Body of pancreas (tissue), 4 donors: ENCODE results near the gene PPAT. TPM values are rescaled to one million over a fixed set of nuclear protein-coding genes. Genes with fewer than 3 reads are reported as not detected.

Experiments
- ATAC-seq: fragments of 150-250 bp; one replicate; pipeline ENCODE4 v1.9.1; 2016
- DNase-seq, 4 donors: peaks; one replicate each; pipeline ENCODE4 v3.0.0-alpha.2; 2019
- H3K27ac ChIP-seq, 4 donors: fragments of 200-600 bp; sonication (generic); 1 replicate in 3 of 4; 2 replicates in 1 of 4; pipeline versions ENCODE4 v1.5.1 to v1.6.1; 2016 to 2019; ENCODE audit warnings: mild to moderate bottlenecking in 1 of 4, mixed read lengths in 1 of 4, moderate library complexity in 1 of 4
- H3K27me3 ChIP-seq, 2 donors: fragments of 200-600 bp; sonication (generic); one replicate each; pipeline ENCODE4 v1.6.0; 2016; ENCODE audit warnings: mild to moderate bottlenecking in 1 of 2
- H3K36me3 ChIP-seq, 2 donors: fragments of 200-600 bp; sonication (generic); replicated peaks in 1 of 2; 2 replicates each; pipeline ENCODE4 v1.5.1; 2016; ENCODE audit warnings: low read depth in 2 of 2; ENCODE audit not compliant: insufficient read depth in 1 of 2
- H3K4me1 ChIP-seq: fragments of 200-600 bp; sonication (generic); one replicate; pipeline ENCODE4 v1.6.0; 2016
- H3K4me3 ChIP-seq, 2 donors: fragments of 200-600 bp; sonication (generic); 1 replicate in 1 of 2; 2 replicates in 1 of 2; pipeline ENCODE4 v1.5.1; 2016 to 2019
- H3K9me3 ChIP-seq, 3 donors: fragments of 200-600 bp; sonication (generic); 1 replicate in 2 of 3; 2 replicates in 1 of 3; pipeline ENCODE4 v1.5.1; 2016
- POLR2A ChIP-seq, 3 donors: fragments of 450-650 bp; IDR thresholded peaks; one replicate each; pipeline ENCODE4 v1.6.1; 2016; ENCODE audit warnings: antibody characterized with exemption in 3 of 3, mild to moderate bottlenecking in 2 of 3
- WGBS, 2 donors: methylation state at CpG; one replicate each; pipeline ENCODE4 v1.1.5; 2017; 5-methylcytosine and 5-hydroxymethylcytosine counted together
- intact Hi-C: fragments of 100-400 bp; cut with DNase I; formaldehyde crosslinking; loops from one replicate; pipeline ENCODE4 v1.15.1; 2023
- total RNA-seq, 2 donors: library from RNA; depleted of rRNA; stranded (reverse); fragments of >200 nt; gene quantifications; one replicate each; pipeline ENCODE4 v1.1.0, GENCODE V29; 2016
- TF ChIP-seq, protein P1 (sequence below), 7 experiments: fragments of 450-650 bp in 4 of 7; fragments of 200-600 bp in 3 of 7; sonication (generic) in 3 of 7; IDR thresholded peaks; one replicate each; pipeline ENCODE4 v1.5.1; 2016 to 2019; ENCODE audit warnings: antibody characterized with exemption in 7 of 7

PPAT gene
- total RNA-seq, 2 donors from 2014 or later, result 3.3 to 4.9 TPM

DNA sequence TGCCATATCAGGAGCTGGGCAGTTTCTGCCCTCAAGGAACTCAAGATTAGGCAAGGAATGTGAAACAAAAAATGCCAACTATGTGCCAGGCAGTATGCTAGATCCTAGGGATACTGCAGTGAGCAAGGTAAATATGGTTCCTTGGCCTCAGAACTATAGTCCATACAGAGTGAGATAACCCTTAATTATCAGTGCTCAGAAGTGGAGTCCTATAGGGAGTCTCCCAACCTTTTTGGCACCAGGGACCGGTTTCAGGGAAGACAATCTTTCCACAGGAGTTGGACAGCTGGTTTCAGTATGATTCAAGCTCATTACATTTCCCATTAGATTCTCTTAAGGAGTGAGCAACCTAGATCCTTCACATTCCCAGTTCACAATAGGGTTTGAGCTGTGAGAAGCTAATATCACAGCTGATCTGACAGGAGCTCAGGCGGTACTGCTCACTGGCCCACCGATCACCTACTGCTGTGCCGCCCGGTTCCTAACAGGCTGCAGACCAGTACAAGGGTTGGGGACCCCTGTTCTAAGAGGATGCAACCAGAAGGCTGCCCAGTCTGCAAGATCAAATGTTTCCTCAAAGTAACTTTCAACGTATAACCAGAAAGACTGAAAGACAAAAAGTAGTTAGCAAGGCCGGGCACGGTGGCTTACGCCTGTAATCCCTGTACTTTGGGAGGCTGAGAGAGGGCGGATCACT is 30.3 kb upstream of the PPAT start:
- H3K36me3 ChIP-seq, result no peaks in the 10 kb centered on the region
- intact Hi-C loops, result no loop called here
- DNase-seq, result no peak
- H3K4me3 ChIP-seq, result no peak overlapping the region
- TF ChIP-seq, protein P1, sequence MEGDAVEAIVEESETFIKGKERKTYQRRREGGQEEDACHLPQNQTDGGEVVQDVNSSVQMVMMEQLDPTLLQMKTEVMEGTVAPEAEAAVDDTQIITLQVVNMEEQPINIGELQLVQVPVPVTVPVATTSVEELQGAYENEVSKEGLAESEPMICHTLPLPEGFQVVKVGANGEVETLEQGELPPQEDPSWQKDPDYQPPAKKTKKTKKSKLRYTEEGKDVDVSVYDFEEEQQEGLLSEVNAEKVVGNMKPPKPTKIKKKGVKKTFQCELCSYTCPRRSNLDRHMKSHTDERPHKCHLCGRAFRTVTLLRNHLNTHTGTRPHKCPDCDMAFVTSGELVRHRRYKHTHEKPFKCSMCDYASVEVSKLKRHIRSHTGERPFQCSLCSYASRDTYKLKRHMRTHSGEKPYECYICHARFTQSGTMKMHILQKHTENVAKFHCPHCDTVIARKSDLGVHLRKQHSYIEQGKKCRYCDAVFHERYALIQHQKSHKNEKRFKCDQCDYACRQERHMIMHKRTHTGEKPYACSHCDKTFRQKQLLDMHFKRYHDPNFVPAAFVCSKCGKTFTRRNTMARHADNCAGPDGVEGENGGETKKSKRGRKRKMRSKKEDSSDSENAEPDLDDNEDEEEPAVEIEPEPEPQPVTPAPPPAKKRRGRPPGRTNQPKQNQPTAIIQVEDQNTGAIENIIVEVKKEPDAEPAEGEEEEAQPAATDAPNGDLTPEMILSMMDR (IDR thresholded peaks at IDR 0.05), result no peak
- no peak for TF ChIP-seq POLR2A (IDR thresholded peaks at IDR 0.05)
- no peak for ATAC-seq
- H3K27me3 ChIP-seq, result no peaks in the 10 kb centered on the region
- peaks cover 33% of the 10 kb centered on the region for H3K4me1 ChIP-seq
- 53 to 61% methylated on average over 9 to 10 of the region's 10 CpGs for WGBS, 2 donors
- no peaks in the 10 kb centered on the region for H3K9me3 ChIP-seq
- no peak overlapping the region for H3K27ac ChIP-seq

- no peak overlapping the region for H3K27ac ChIP-seq
- peaks cover 30% of the 10 kb centered on the region for H3K4me1 ChIP-seq
- TF ChIP-seq, protein P1 (IDR thresholded peaks at IDR 0.05), result no peak
- no peak for TF ChIP-seq POLR2A (IDR thresholded peaks at IDR 0.05)
- no peaks in the 10 kb centered on the region for H3K27me3 ChIP-seq
- H3K36me3 ChIP-seq, result peaks cover 0 to 2% of the 10 kb centered on the region in 2 donors
- intact Hi-C loops, result no loop called here
- no peak for DNase-seq
- H3K4me3 ChIP-seq, result no peak overlapping the region
- ATAC-seq, result no peak
- WGBS, 2 donors, result 50 to 61% methylated on average over 3 of the region's 3 CpGs
- H3K9me3 ChIP-seq, result no peaks in the 10 kb centered on the region
Observed at GRCh38 chr4:56464581-56464980, 29.2 kb upstream of the PPAT start.

DNA sequence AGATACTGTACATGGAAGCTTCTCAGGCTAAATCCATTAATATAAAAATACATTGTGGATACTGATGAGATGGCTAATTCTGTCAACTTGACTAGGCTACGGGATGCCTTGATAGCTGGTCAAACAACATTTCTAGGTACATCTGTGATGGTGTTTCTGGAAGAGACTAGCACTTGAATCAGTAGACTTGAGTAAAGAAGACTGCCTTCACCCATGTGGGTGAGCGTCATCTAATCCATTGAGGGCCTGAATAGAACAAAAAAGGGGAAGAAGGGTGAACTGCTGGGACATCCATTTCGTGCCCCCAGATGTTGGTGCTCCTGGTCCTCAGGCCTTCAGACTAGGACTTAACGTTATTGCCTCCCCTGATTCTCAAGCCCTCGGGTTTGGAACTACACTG is 28.3 kb upstream of the PPAT start:
- H3K4me3 ChIP-seq, result no peak overlapping the region
- H3K27ac ChIP-seq, result no peak overlapping the region
- TF ChIP-seq POLR2A (IDR thresholded peaks at IDR 0.05), result no peak
- TF ChIP-seq, protein P1 (IDR thresholded peaks at IDR 0.05), result no peak
- DNase-seq (no peak), ATAC-seq (no peak)
- H3K27me3 ChIP-seq, result no peaks in the 10 kb centered on the region
- no peaks in the 10 kb centered on the region for H3K9me3 ChIP-seq
- peaks cover 0 to 6% of the 10 kb centered on the region in 2 donors for H3K36me3 ChIP-seq
- intact Hi-C loops, result no loop called here
- 87 to 91% methylated on average over 5 of the region's 5 CpGs for WGBS, 2 donors
- peaks cover 21% of the 10 kb centered on the region for H3K4me1 ChIP-seq

DNA sequence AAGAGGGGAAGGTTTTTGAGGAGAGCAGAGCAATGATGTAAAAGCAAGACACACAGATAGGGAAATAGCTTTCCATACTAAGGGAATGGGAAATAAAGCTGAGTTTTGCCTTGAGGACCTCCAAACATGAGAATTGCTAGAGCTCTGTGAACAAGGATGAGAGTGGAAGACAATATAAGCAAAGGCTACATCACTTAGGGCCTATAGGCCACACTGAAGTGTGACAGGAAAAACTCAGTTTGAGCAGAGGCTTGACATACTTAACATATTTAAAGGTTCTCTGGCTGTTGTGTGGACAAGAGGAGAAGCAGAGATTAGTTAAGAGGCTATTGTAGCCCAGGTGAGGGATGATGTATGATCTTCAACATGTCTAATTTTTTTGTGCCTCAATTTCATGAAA is 26.7 kb upstream of the PPAT start:
- peaks cover 0 to 6% of the 10 kb centered on the region in 2 donors for H3K36me3 ChIP-seq
- no peak overlapping the region for H3K27ac ChIP-seq
- H3K9me3 ChIP-seq, result no peaks in the 10 kb centered on the region
- intact Hi-C loops, result no loop called here
- H3K27me3 ChIP-seq, result no peaks in the 10 kb centered on the region
- H3K4me1 ChIP-seq, result peaks cover 18% of the 10 kb centered on the region
- ATAC-seq (no peak), DNase-seq (no peak)
- no peak overlapping the region for H3K4me3 ChIP-seq
- TF ChIP-seq POLR2A (IDR thresholded peaks at IDR 0.05), result no peak
- TF ChIP-seq, protein P1 (IDR thresholded peaks at IDR 0.05), result no peak

- Histone ChIP-seq H3K9me3 (no peaks in the 10 kb centered on the region), H3K4me1 (peaks cover 3% of the 10 kb centered on the region), H3K4me3 (no peak overlapping the region), H3K27me3 (no peaks in the 10 kb centered on the region), H3K36me3 (peaks cover 0 to 6% of the 10 kb centered on the region in 2 donors), H3K27ac (no peak overlapping the region)
- intact Hi-C loops, result no loop called here
- DNase-seq (no peak), ATAC-seq (no peak)
- WGBS, 2 donors, result 74 to 75% methylated on average over 3 of the region's 3 CpGs
- TF ChIP-seq POLR2A (IDR thresholded peaks at IDR 0.05), result no peak
- TF ChIP-seq, protein P1 (IDR thresholded peaks at IDR 0.05), result no peak
Observed at GRCh38 chr4:56460085-56460484, 24.7 kb upstream of the PPAT start.
